ENCODE results near the gene KLRF2. TPM values are rescaled to one million over a fixed set of nuclear protein-coding genes. Genes with fewer than 3 reads are reported as not detected.

KLRF2 gene
- total RNA-seq, 2 donors from 2014 or later, result not detected

DNA sequence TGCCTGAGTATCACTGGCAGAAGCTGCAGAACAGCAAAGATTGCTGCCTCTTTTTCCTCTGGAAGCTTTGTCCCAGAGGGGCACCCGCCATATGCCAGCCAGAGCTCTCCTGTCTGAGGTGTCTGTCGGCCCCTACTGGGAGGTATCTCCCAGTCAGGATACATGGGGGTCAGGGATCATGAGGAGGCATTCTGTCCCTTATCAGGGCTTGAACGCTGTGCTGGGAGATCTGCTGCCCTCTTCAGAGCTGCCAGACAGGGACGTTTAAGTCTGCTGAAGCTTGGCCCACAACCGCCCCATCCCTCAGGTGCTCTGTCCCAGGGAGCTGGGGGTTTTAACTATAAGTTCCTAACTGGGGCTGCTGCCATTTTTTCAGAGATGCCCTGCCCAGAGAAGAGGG is 32.4 kb upstream of the KLRF2 start:
- no peak overlapping the region for H3K27ac Mint-ChIP-seq
- H3K4me3 ChIP-seq (ENCODE audit: low read length), result no peak overlapping the region
- H3K36me3 Mint-ChIP-seq (ENCODE audit: low read depth), result no peaks in the 10 kb centered on the region
- no peak overlapping the region for H3K27ac ChIP-seq (ENCODE audit: low read depth, low read length)
- H3K27me3 ChIP-seq (ENCODE audit: control insufficient read depth, insufficient read depth, low read length, poor library complexity, severe bottlenecking), result no peaks in the 10 kb centered on the region
- H3K9ac ChIP-seq (ENCODE audit: extremely low read depth, low read length, poor library complexity, severe bottlenecking), result no peak overlapping the region
- no peaks in the 10 kb centered on the region for H3K4me1 ChIP-seq (ENCODE audit: control insufficient read depth, insufficient read depth, low read length)
- H3K4me3 Mint-ChIP-seq, result no peak overlapping the region
- H3K9me3 Mint-ChIP-seq, result no peaks in the 10 kb centered on the region
- peaks cover 2% of the 10 kb centered on the region for H3K27me3 Mint-ChIP-seq (ENCODE audit: insufficient read depth)
- H3K9me3 ChIP-seq (ENCODE audit: control insufficient read depth, low read length), result no peaks in the 10 kb centered on the region
- TF ChIP-seq, protein P1, sequence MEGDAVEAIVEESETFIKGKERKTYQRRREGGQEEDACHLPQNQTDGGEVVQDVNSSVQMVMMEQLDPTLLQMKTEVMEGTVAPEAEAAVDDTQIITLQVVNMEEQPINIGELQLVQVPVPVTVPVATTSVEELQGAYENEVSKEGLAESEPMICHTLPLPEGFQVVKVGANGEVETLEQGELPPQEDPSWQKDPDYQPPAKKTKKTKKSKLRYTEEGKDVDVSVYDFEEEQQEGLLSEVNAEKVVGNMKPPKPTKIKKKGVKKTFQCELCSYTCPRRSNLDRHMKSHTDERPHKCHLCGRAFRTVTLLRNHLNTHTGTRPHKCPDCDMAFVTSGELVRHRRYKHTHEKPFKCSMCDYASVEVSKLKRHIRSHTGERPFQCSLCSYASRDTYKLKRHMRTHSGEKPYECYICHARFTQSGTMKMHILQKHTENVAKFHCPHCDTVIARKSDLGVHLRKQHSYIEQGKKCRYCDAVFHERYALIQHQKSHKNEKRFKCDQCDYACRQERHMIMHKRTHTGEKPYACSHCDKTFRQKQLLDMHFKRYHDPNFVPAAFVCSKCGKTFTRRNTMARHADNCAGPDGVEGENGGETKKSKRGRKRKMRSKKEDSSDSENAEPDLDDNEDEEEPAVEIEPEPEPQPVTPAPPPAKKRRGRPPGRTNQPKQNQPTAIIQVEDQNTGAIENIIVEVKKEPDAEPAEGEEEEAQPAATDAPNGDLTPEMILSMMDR (conservative IDR thresholded peaks at IDR 0.05), result peak; percentile 32
- H3K36me3 ChIP-seq (ENCODE audit: control insufficient read depth, insufficient read depth, low read length), result no peaks in the 10 kb centered on the region
- peaks cover 14% of the 10 kb centered on the region for H3K4me1 Mint-ChIP-seq
- peak; percentile 59 for DNase-seq
- WGBS, 2 experiments (ENCODE audit: insufficient coverage in 1 of 2, insufficient read length in 1 of 2), result 74 to 86% methylated on average over 2 to 5 of the region's 5 CpGs

DNA sequence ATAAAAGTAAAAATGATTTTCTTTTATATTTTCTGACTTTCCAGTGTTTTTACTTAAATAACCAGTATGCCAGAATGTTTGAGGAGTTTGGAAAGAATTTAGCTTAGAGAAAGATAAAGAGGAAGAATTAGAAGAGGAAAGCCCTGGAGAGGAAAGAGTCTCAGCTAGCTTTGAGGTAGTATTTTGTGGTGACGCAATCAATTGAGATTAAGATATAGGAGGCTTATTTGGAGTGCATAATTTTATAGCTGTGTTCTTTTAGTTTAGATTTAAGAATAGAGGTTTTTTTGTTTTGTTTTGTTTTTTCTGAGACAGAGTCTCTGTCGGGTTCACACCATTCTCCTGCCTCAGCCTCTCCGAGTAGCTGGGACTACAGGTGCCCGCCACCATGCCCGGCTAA is 30.2 kb upstream of the KLRF2 start:
- DNase-seq, result no peak
- WGBS, 2 experiments (ENCODE audit: insufficient coverage in 1 of 2, insufficient read length in 1 of 2), result 97% methylated on average over 5 of the region's 5 CpGs; no CpG with 5 or more reads in 1 of the 2 experiments
- Histone ChIP-seq H3K27ac (ENCODE audit: low read depth, low read length) (no peak overlapping the region), H3K9ac (ENCODE audit: extremely low read depth, low read length, poor library complexity, severe bottlenecking) (no peak overlapping the region), H3K4me3 (ENCODE audit: low read length) (no peak overlapping the region), H3K36me3 (ENCODE audit: control insufficient read depth, insufficient read depth, low read length) (no peaks in the 10 kb centered on the region), H3K27me3 (ENCODE audit: control insufficient read depth, insufficient read depth, low read length, poor library complexity, severe bottlenecking) (no peaks in the 10 kb centered on the region), H3K4me1 (ENCODE audit: control insufficient read depth, insufficient read depth, low read length) (no peaks in the 10 kb centered on the region), H3K9me3 (ENCODE audit: control insufficient read depth, low read length) (no peaks in the 10 kb centered on the region)
- TF ChIP-seq, protein P1 (conservative IDR thresholded peaks at IDR 0.05), result no peak
- peaks cover 14% of the 10 kb centered on the region for H3K4me1 Mint-ChIP-seq
- H3K27ac Mint-ChIP-seq, result no peak overlapping the region
- no peaks in the 10 kb centered on the region for H3K9me3 Mint-ChIP-seq
- H3K36me3 Mint-ChIP-seq (ENCODE audit: low read depth), result no peaks in the 10 kb centered on the region
- no peak overlapping the region for H3K4me3 Mint-ChIP-seq
- no peaks in the 10 kb centered on the region for H3K27me3 Mint-ChIP-seq (ENCODE audit: insufficient read depth)

DNA sequence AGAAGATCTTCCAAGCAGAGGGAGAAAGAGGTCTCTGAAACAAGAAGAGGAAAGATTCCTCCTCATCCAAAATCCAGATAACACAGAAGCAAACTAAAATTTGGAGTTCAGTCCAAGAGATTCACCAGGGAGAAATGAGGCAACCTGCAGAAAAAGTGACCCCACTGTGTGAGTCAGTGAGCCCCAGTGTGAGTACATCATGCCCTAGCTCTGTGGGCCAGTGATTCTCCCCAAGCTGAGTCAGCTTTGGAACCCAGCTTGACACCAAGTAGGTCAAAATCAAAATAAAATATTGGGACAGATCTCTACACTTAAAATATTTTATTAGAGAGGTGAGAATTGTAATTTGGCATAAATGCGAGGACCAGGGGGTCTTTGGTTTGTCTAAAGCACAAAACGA is 29.4 kb upstream of the KLRF2 start:
- no peaks in the 10 kb centered on the region for H3K4me1 ChIP-seq (ENCODE audit: control insufficient read depth, insufficient read depth, low read length)
- H3K27me3 Mint-ChIP-seq (ENCODE audit: insufficient read depth), result no peaks in the 10 kb centered on the region
- 91% methylated on average over 2 of the region's 2 CpGs; no CpG with 5 or more reads in 1 of the 2 experiments for WGBS, 2 experiments (ENCODE audit: insufficient coverage in 1 of 2, insufficient read length in 1 of 2)

More for the DNA sequence above, 29.4 kb upstream of the KLRF2 start:
- Histone ChIP-seq H3K36me3 (ENCODE audit: control insufficient read depth, insufficient read depth, low read length) (no peaks in the 10 kb centered on the region), H3K9me3 (ENCODE audit: control insufficient read depth, low read length) (no peaks in the 10 kb centered on the region), H3K27me3 (ENCODE audit: control insufficient read depth, insufficient read depth, low read length, poor library complexity, severe bottlenecking) (no peaks in the 10 kb centered on the region), H3K4me3 (ENCODE audit: low read length) (no peak overlapping the region), H3K9ac (ENCODE audit: extremely low read depth, low read length, poor library complexity, severe bottlenecking) (no peak overlapping the region), H3K27ac (ENCODE audit: low read depth, low read length) (no peak overlapping the region)
- Mint-ChIP-seq H3K4me3 (no peak overlapping the region), H3K4me1 (peaks cover 15% of the 10 kb centered on the region), H3K27ac (no peak overlapping the region), H3K36me3 (ENCODE audit: low read depth) (no peaks in the 10 kb centered on the region), H3K9me3 (no peaks in the 10 kb centered on the region)
- no peak for DNase-seq
- TF ChIP-seq, protein P1 (conservative IDR thresholded peaks at IDR 0.05), result no peak
